CD4-positive, alpha-beta T cell treated with Interleukin-15 for 1 hour (primary cell): ENCODE results near the gene ACOT7.
"Not testable (repeated sequence)": the region's sequence is repeated elsewhere in the genome, so short reads cannot be mapped to it uniquely, and the experiment has no call there.

Experiments
- DNase-seq: peaks from one replicate; pipeline ENCODE4 v3.0.0-alpha.2; 2020

Gene ACOT7, protein sequence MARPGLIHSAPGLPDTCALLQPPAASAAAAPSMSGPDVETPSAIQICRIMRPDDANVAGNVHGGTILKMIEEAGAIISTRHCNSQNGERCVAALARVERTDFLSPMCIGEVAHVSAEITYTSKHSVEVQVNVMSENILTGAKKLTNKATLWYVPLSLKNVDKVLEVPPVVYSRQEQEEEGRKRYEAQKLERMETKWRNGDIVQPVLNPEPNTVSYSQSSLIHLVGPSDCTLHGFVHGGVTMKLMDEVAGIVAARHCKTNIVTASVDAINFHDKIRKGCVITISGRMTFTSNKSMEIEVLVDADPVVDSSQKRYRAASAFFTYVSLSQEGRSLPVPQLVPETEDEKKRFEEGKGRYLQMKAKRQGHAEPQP

GRCh38 chr1:6393400-6394187, at the start of gene ACOT7:
TSS of gene ACOT7 (minus strand) at chr1:6393767. CDS start at chr1:6393399, 368 bp downstream.
- DNase-seq, result peak; percentile 89

DNA sequence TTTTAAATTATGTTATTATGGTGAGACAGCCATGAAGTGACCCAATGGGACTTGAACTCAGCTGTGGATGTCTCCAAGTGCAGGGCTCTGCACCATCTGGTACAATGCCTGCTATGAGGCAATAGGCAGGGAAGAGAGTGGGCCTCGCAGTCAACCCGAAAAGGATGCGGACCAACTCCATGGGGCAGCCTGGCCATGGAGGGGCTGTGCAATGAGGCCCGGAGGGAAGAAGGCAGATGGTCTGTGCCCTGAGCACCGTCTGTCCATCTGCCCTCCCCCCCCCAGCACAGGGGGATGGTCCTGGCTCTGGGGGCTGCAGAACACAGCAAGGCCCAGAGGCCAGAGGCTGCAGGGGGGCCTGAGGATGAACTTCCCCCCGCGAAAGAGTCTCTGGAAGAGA, 48.0 kb upstream of the ACOT7 start:
- DNase-seq, result no peak

DNA sequence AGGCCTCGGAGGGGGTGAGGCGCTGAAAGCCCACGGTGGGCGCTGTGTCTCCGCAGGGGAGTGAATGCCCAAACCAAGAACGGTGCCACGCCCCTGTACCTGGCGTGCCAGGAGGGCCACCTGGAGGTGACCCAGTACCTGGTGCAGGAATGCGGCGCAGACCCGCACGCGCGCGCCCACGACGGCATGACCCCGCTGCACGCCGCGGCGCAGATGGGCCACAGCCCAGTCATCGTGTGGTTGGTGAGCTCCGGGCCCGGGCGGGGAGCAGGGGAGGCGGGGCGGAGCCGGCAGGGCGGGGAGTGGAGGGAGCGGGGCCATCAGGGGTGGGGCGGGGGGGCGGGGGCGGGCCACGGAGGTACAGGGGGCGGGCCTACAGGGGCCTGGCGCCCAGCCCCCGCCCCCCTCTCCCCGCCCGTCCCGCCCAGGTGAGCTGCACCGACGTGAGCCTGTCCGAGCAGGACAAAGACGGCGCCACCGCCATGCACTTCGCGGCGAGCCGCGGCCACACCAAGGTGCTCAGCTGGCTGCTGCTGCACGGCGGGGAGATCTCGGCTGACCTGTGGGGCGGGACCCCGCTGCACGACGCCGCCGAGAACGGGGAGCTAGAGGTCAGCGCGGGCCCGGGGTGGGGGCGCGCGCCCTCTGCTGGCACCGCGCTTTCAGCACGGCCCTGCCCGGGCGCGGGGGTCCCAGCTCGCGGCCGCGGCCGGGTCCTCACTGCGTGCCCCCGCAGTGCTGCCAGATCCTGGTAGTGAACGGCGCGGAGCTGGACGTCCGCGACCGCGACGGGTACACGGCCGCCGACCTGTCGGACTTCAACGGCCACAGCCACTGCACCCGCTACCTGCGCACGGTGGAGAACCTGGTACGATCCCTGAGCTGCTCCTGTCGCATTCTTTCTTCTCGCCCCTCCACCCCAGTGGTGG, 46.9 kb upstream of the ACOT7 start:
- peak; percentile 78 for DNase-seq

DNA sequence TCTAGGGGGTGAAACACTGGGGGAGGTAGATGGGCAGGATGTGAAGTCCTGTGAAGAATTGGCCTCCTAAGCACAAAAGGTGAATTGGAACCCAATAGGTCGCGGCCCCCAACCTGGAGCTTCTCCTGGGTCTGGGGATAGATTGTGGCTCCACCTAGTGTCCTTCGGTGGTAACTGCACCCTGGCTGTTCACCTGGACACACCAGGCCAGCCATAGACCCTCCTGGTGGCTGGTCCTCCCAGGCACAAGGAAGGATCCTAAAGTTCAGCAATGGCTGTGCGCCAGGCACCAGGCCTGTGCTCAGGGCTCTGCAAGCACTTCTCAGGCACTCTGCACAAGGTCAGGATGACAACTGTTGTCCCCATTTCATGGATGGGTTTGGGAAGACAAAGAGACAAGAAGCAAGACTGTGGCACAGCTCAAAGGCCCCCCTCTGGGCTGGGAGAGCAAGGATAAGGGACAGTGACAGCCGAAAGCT, 44.5 kb upstream of the ACOT7 start:
- DNase-seq, result peak; percentile 68

DNA sequence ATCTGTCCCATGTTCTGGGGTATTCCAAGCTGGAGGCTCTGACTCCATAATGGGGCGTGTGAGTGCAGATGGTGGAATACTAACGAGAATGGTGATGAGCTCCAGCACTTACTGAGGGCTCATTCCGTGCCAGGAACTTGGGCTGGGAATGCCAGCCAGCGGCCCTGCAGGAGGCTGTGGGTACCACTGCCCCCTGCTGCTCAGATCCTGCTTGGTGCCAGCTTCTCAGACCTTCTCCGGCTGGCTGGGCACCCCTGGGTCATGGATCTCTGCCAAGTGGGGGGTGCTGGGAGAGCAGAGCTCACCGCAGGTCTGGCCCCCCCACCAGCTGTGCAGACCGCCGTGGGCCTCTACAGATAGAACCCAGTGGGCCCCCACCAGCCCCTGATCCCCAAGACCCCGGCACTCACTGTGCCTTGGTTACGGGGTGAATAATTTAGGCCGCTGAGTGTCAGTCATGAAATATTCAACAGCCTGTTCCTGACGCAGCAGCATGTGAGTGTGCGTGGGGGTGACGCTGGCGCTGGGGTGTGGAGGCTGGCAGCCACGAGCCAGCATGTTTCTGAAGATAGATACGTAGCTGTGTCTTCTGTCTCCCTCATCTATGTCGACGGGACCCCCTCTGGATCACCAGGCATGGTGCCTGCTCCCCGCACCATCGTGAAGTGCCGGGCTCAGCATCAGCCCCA, 43.6 kb upstream of the ACOT7 start:
- DNase-seq, result not testable (repeated sequence)

DNA sequence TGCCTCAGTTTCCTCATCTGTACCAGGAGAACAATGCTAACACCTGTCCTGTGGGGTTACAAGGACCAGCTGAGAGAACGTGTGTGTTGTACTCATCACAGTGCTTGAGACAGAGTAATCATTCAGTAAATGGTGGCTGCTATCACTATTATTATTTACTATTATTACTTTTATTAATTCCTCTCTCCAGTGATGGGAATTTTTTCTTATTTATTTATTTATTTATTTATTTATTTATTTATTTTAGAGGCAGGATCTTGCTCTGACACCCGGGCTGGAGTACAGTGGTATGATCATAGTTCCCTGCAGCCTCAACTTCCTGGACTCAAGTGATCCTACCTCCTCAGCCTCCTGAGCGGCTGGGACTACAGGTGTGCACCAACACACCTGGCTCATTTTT, 42.7 kb upstream of the ACOT7 start:
- not testable (repeated sequence) for DNase-seq

GRCh38 chr1:6435547-6435946, 42.0 kb upstream of the ACOT7 start:
- DNase-seq, result no peak

- DNase-seq, result no peak
These were observed 41.6 kb upstream of the ACOT7 start for GRCh38 chr1:6435129-6435528.

GRCh38 chr1:6434186-6434585, 40.6 kb upstream of the ACOT7 start:
- no peak for DNase-seq

GRCh38 chr1:6431645-6432579, 38.3 kb upstream of the ACOT7 start:
- DNase-seq, result not testable (repeated sequence)

DNA sequence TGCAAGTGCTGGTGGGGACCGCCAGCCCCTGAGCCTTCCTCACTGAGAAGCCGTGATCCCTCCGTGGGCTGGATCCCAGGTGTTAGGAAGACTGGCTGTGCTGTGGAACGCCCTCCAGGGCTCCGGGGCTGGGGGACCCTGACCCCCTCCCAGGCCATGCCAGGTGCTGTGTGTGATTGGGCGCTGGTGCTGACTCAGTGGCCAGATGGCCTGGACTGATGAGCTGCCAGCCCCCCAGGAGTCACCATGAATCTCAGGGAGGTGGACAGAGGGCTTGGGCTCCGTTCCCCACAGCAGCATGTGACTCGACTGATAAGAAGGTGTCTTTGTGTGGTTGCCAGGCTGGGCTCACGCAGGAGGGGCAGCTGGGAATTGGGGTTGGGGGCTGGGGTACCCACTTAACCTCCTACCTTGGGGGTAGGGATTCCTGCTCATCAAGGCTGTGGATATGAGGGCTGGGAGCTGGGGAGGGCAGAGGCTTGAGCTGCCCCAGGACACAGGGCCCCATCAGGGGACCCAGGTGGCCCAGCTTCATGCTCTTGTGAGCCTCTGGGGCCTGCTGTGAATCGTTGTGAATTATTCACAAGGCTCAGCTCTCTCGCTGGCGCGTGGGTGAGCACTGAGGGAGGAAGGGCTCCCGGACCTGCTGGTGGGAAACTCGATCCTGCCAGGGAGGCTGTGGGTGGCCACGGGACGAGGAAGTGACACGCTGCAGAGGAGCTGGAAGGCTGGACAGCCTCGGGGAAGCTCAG, 36.3 kb upstream of the ACOT7 start:
- DNase-seq, result not testable (repeated sequence)

DNA sequence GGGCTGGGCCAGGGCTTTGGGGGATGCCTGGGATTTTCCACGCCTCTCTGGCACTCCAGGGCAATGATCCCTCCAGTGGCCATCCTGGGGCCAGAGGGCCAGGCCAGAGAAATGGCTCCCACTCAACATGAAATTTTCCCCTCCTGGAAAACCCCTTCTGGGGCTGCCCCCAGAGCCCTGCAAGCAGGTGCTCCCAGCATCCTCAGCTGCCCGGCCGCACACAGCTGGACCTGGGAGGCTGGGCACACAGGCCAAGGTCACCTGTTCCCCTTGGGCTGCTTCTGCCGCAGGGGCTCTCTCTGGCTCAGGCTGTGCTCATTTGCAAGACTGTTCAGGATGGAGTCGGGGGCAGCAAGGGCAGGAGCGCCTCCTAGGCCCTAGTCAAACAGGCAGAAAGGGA, 34.9 kb upstream of the ACOT7 start:
- not testable (repeated sequence) for DNase-seq

GRCh38 chr1:6427441-6428390, 34.1 kb upstream of the ACOT7 start:
- no peak for DNase-seq

- no peak for DNase-seq
These were observed 33.4 kb upstream of the ACOT7 start for GRCh38 chr1:6426972-6427350.

DNA sequence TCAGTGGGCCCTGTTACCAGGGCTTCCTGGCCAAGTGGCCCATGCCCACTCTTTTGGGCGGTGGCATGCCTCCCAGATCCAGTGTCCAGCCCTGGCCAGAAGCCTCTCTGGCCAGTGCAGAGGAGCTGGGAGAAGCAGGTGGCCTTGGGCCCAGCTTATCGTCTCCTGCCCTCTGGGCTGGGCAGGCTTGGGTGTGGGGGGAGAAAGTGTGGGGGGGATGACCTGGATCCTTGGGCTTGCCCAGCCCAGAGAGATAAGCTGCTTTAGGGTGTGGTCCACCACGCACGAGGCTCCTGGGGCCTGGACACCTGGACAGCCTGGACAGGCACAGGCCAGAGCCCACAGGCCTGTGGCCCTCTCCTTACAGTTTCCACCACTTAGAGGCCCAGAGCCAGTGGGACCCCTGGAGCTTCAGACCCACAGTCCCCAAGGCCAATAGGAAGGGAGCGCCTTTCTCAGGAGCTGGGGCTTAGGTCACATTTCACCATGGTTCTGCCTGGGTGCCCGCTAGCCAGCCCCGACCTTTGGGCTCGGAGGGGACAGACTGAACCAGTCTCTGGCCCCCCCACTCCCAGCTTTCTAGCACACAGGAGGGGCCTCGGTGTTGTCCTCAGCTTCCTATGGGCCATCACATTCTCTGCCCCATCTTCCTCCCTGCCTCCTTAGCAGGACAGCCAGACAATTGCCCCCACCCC, 32.9 kb upstream of the ACOT7 start:
- DNase-seq, result no peak

DNA sequence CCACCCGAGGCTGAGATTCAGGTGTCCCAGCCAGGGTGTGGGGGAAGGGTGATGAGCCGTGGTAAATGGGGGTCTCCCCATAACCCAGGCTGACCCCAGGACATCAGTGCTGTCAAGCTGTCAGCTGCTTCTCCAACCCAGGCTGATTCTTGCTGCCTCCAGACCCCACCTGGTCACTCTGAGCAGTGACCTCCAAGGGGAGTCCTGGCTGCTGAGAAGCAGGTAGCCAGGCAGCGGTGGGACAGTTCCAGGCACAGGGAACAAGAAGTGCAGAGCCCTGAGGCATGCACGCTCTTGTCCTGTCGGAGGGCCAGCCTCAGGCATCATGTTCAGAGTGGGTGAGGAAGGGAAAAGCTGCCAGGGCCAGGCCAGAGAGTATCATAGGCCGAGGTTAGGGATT, 32.1 kb upstream of the ACOT7 start:
- DNase-seq, result no peak

GRCh38 chr1:6424619-6425593, 31.3 kb upstream of the ACOT7 start, which contains the start of gene ESPN:
TSS of gene ESPN (plus strand) at chr1:6424776. CDS start at chr1:6424956, 180 bp downstream.
- DNase-seq, result no peak
